Endothelial cell of umbilical vein (primary cell): ENCODE data around the gene GCNT1. TPM values are rescaled to one million over a fixed set of nuclear protein-coding genes. Genes with fewer than 3 reads are reported as not detected.
"Not testable (repeated sequence)": the region's sequence is repeated elsewhere in the genome, so short reads cannot be mapped to it uniquely, and the experiment has no call there.

ENCODE experiments used
- BruUV-seq: library from RNA; stranded (reverse); fragments of 400-500 nt; replicated peaks from 2 replicates; lab custom pipeline; 2021; lab: Mats Ljungman, UMichigan
- CTCF ChIA-PET: fragments of 300-600, 350-600 bp; sonication (Branson Sonifier 250); formaldehyde crosslinking; loops from one replicate; lab custom pipeline; 2021; ENCODE audit warnings: antibody characterized with exemption, inconsistent platforms; lab: Charles Lee
- POLR2A ChIA-PET: fragments of 300-600, 350-600 bp; sonication (Branson Sonifier 250); formaldehyde crosslinking; loops from one replicate; lab custom pipeline; 2021; ENCODE audit warnings: antibody characterized with exemption, inconsistent platforms; lab: Charles Lee
- DNase-seq: peaks from one replicate; pipeline ENCODE4 v3.0.0-alpha.2; 2011; ENCODE audit warnings: low read depth, low spot score
- FAIRE-seq: peaks from 2 replicates; lab custom pipeline; 2011; peaks lifted over from hg19 to GRCh38; lab: Jason Lieb, UNC
- H2AFZ ChIP-seq: 2 replicates; pipeline ENCODE4 v1.6.0; 2012; ENCODE audit warnings: low read depth, low read length, control low read depth, inconsistent platforms
- H3K27ac ChIP-seq: 2 replicates; pipeline ENCODE4 v1.5.1; 2011; ENCODE audit warnings: low read depth, mild to moderate bottlenecking, control low read depth, low read length, moderate library complexity; ENCODE audit not compliant: insufficient read depth
- H3K27me3 ChIP-seq, 2 experiments: 2 replicates each; pipeline versions ENCODE4 v1.6.0 to v1.6.1; 2011; ENCODE audit warnings: low read length in 2 of 2, mixed read lengths in 1 of 2; ENCODE audit not compliant: control insufficient read depth in 2 of 2, insufficient read depth in 2 of 2
- H3K36me3 ChIP-seq, 2 experiments: 2 replicates in 1 of 2; 3 replicates in 1 of 2; pipeline ENCODE4 v1.5.1; 2011; ENCODE audit warnings: low read length in 2 of 2, mild to moderate bottlenecking in 1 of 2, moderate library complexity in 1 of 2; ENCODE audit not compliant: control insufficient read depth in 2 of 2, insufficient read depth in 2 of 2; ENCODE audit errors: extremely low read depth in 1 of 2
- H3K4me1 ChIP-seq: 3 replicates; pipeline ENCODE4 v1.5.1; 2011; ENCODE audit warnings: mild to moderate bottlenecking, low read length; ENCODE audit not compliant: control insufficient read depth, insufficient read depth; ENCODE audit errors: extremely low read depth
- H3K4me2 ChIP-seq: 2 replicates; pipeline ENCODE4 v1.6.1; 2011; ENCODE audit warnings: low read length, control low read depth, mixed read lengths; ENCODE audit not compliant: insufficient read depth
- H3K4me3 ChIP-seq, 3 experiments: fragments of 200-600 bp in 1 of 3; sonication (generic), shearing (Covaris generic) in 1 of 3; replicated peaks in 1 of 3; 2 replicates each; pipeline ENCODE4 v1.5.1; 2011 to 2016; ENCODE audit warnings: control low read depth in 3 of 3, low read length in 3 of 3, mild to moderate bottlenecking in 2 of 3, inconsistent platforms in 1 of 3, low read depth in 1 of 3, moderate library complexity in 1 of 3; ENCODE audit not compliant: insufficient read depth in 1 of 3
- H3K79me2 ChIP-seq: 2 replicates; pipeline ENCODE4 v1.6.0; 2012; ENCODE audit warnings: low read length, inconsistent platforms; ENCODE audit not compliant: control insufficient read depth, insufficient read depth
- H3K9ac ChIP-seq: replicated peaks from 2 replicates; pipeline ENCODE3; 2011; ENCODE audit warnings: low read length, control low read depth; ENCODE audit not compliant: insufficient read depth; ENCODE audit errors: extremely low read depth
- H3K9me1 ChIP-seq: replicated peaks from 3 replicates; pipeline ENCODE4 v1.6.0; 2011; ENCODE audit warnings: mild to moderate bottlenecking, low read length; ENCODE audit not compliant: control insufficient read depth, insufficient read depth; ENCODE audit errors: extremely low read depth
- H3K9me3 ChIP-seq: replicated peaks from 2 replicates; pipeline ENCODE4 v1.5.1; 2012; ENCODE audit warnings: low read length, inconsistent platforms; ENCODE audit not compliant: control insufficient read depth, insufficient read depth
- H4K20me1 ChIP-seq: replicated peaks from 2 replicates; pipeline ENCODE3; 2011; ENCODE audit warnings: mild to moderate bottlenecking, low read length; ENCODE audit not compliant: control insufficient read depth, insufficient read depth; ENCODE audit errors: extremely low read depth
- GATA2 ChIP-seq: IDR thresholded peaks from 2 replicates; pipeline ENCODE4 v1.7.0; 2011; ENCODE audit warnings: low read depth, mild to moderate bottlenecking, moderate library complexity, mixed read lengths, low read length; ENCODE audit not compliant: insufficient read length, insufficient read depth
- dilution Hi-C: fragments of 300-500 bp; cut with MboI; formaldehyde crosslinking; loops from one replicate; pipeline ENCODE4 v1.15.0; 2019; ENCODE audit warnings: low sequenced_read_pairs; ENCODE audit not compliant: extremely low pct_ligation_motif_present
- intact Hi-C: fragments of 100-400 bp; cut with micrococcal nuclease; formaldehyde crosslinking; loops from one replicate; pipeline ENCODE4 v1.10.0; 2022
- polyA plus RNA-seq, 4 experiments: library from polyadenylated mRNA; depleted of rRNA in 3 of 4; stranded (reverse) in 3 of 4; unstranded in 1 of 4; fragments of >200 nt; gene quantifications; 2 replicates each; pipeline versions ENCODE4 v1.2.1 to v1.2.3, GENCODE V29; 2011 to 2012; ENCODE audit warnings: missing spikeins in 1 of 4
- total RNA-seq: library from RNA; stranded (reverse); gene quantifications from 2 replicates; pipeline ENCODE4 v1.2.3, GENCODE V29; 2021

The GCNT1 gene
- total and polyA plus RNA-seq, 2 donors (not counting 3 experiments of a cell fraction or from before 2014, with no cell fraction given) = 18.1 to 30.9 TPM

DNA sequence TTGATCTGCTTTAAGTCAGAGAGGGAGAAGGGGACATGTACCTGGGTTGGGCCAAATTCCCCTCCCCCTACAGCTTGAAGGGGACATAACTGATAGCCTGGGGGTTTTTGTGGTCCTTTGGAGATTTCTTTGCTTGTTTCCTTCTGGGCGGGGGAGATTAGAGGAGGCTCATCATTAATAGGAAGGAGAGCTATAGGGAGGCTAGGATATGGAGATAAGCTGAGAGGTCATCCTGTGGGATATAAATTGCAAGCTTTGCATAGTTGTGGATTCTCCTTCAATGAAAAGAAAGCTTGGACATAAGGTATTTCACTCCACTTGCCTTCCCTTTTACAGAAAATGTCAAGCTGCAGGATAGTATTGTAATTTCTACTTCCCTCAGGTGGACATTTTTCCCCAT lies 34.5 kb downstream of the GCNT1 start:
- H3K9me1 ChIP-seq = not testable (repeated sequence)

DNA sequence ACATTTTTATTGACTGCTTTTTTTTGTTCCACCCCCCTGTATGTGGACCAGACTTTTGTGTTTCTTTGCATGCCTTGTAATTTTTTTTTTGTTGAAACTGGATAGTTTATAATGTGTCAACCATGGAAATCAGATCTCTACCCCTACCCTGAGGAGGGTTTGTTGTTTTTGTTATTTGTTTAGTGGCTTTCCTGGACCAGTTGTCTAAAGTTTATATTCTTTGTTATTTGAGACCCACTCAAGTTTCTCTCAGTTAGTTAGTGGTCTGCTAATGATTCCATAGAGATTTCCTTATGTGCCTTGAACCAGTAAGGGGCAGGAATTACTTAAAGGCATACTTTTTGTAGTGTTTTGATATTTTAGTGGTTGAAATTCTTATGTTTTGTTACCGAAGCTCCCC lies 41.1 kb downstream of the GCNT1 start:
- H3K4me2 ChIP-seq = no peak overlapping the region
- no peaks in the 10 kb centered on the region for H4K20me1 ChIP-seq
- H3K27ac ChIP-seq = no peak overlapping the region
- H3K9me3 ChIP-seq = no peaks in the 10 kb centered on the region
- H3K9me1 ChIP-seq = no peaks in the 10 kb centered on the region
- CTCF ChIA-PET = interaction anchor here (1.1 kb wide), 1 partner anchor 17 kb away, joined by 3 read pairs; no protein-coding TSS in a partner anchor
- no peak overlapping the region for H2AFZ ChIP-seq
- intact Hi-C loops = no loop called here
- peaks cover 4 to 18% of the 10 kb centered on the region in 2 experiments for H3K36me3 ChIP-seq
- H3K79me2 ChIP-seq = no peaks in the 10 kb centered on the region
- DNase-seq (no peak), FAIRE-seq (no peak)
- no peak for TF ChIP-seq GATA2
- POLR2A ChIA-PET = no interaction called here
- no peak overlapping the region for H3K4me3 ChIP-seq
- no TSS peak for BruUV-seq
- dilution Hi-C loops = no loop called here
- no peak overlapping the region for H3K9ac ChIP-seq
- H3K4me1 ChIP-seq = no peaks in the 10 kb centered on the region
- H3K27me3 ChIP-seq = no peaks in the 10 kb centered on the region

More for the DNA sequence above, 34.5 kb downstream of the GCNT1 start:
- FAIRE-seq, H3K4me2 ChIP-seq, H2AFZ ChIP-seq, H3K27ac ChIP-seq, DNase-seq, H3K9me3 ChIP-seq, POLR2A ChIA-PET, BruUV-seq, H3K9ac ChIP-seq, H3K79me2 ChIP-seq, H3K4me3 ChIP-seq, H3K27me3 ChIP-seq, H3K36me3 ChIP-seq, CTCF ChIA-PET, dilution Hi-C loops, H4K20me1 ChIP-seq: not testable (repeated sequence)
- H3K4me1 ChIP-seq = peaks cover 10% of the 10 kb centered on the region
- intact Hi-C loops = loop anchor here (5.0 kb wide), 1 partner anchor 36 kb away; the partner anchor contains the start of gene GCNT1
